Colonic mucosa (tissue), 4 donors: ENCODE data around the gene SPDEF. TPM values are rescaled to one million over a fixed set of nuclear protein-coding genes. Genes with fewer than 3 reads are reported as not detected.

ENCODE experiments used
- DNase-seq: peaks from one replicate; pipeline ENCODE4 v3.0.0-alpha.2; 2020
- H3K27ac ChIP-seq: fragments of 200-600 bp; one replicate; pipeline ENCODE4 v1.8.0; 2021
- H3K27me3 ChIP-seq: fragments of 200-600 bp; one replicate; pipeline ENCODE4 v1.8.0; 2021
- H3K36me3 ChIP-seq: fragments of 200-600 bp; one replicate; pipeline ENCODE4 v1.8.0; 2021
- H3K4me1 ChIP-seq: fragments of 200-600 bp; one replicate; pipeline ENCODE4 v1.8.0; 2021; ENCODE audit warnings: mild to moderate bottlenecking
- H3K4me3 ChIP-seq: fragments of 200-600 bp; one replicate; pipeline ENCODE4 v1.8.0; 2021
- H3K9ac ChIP-seq, 2 donors: one replicate each; pipeline ENCODE4 v1.7.0; 2013; ENCODE audit warnings: control low read depth in 2 of 2, low read depth in 2 of 2, low read length in 2 of 2
- H3K9me3 ChIP-seq: fragments of 200-600 bp; one replicate; pipeline ENCODE4 v1.8.0; 2021
- CTCF ChIP-seq: fragments of 200-600 bp; IDR thresholded peaks from one replicate; pipeline ENCODE4 v1.8.0; 2022; ENCODE audit warnings: antibody characterized with exemption, mild to moderate bottlenecking
- intact Hi-C: fragments of 100-400 bp; cut with DNase I; formaldehyde crosslinking; loops from one replicate; pipeline ENCODE4 v1.14.1; 2022
- total RNA-seq, 2 donors: library from RNA; stranded (reverse); fragmentation: NEBNext Ultra II Directional in 1 of 2; extraction: Animal tissue kit (Norgen Biotek cat#: 25700) in 1 of 2; gene quantifications; one replicate each; pipeline ENCODE4 v1.2.1, GENCODE V29; 2021
- donor health status: healthy.
- donor health status: DM: no; HTN: no; CAD: no.
- donor health status: DM: no; HTN: no; CAD: no.

SPDEF gene
- total RNA-seq, 2 donors from 2014 or later, result 71.0 to 102 TPM

DNA sequence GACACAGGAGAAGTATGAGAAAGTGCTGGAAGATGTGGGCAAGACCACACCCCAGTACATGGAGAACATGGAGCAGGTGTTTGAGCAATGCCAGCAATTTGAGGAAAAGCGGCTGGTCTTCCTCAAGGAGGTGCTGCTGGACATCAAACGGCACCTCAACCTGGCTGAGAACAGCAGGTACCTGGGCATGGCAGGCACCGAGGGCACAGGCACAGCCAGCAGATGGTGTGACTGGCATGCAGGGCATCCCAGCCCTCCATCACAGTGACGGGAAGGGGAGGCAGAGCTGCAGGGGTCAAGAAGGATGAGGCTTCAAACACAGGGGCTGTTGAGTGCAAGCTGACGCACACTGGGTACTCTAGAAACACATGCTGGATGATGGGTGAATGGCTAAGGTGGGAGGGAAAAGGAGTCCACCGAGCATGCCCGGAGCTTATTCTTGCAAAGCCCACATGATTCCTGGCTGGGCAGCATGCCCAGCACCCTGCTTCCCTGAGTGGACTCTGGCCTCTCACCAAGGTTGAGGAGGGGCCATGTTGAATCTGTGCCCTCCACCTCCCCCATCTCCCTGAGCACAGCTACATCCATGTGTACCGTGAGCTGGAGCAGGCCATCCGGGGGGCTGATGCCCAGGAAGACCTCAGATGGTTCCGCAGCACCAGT lies 26.3 kb downstream of the SPDEF start:
- Histone ChIP-seq H3K9ac (no peak overlapping the region), H3K9me3 (no peaks in the 10 kb centered on the region), H3K4me3 (no peak overlapping the region), H3K4me1 (no peaks in the 10 kb centered on the region), H3K27me3 (no peaks in the 10 kb centered on the region), H3K36me3 (no peaks in the 10 kb centered on the region), H3K27ac (no peak overlapping the region)
- TF ChIP-seq CTCF, result no peak
- intact Hi-C loops, result loop anchor here (2.0 to 5.0 kb wide), 2 partner anchors 67 to 79 kb away; no protein-coding TSS in a partner anchor
- peak; percentile 57 for DNase-seq

DNA sequence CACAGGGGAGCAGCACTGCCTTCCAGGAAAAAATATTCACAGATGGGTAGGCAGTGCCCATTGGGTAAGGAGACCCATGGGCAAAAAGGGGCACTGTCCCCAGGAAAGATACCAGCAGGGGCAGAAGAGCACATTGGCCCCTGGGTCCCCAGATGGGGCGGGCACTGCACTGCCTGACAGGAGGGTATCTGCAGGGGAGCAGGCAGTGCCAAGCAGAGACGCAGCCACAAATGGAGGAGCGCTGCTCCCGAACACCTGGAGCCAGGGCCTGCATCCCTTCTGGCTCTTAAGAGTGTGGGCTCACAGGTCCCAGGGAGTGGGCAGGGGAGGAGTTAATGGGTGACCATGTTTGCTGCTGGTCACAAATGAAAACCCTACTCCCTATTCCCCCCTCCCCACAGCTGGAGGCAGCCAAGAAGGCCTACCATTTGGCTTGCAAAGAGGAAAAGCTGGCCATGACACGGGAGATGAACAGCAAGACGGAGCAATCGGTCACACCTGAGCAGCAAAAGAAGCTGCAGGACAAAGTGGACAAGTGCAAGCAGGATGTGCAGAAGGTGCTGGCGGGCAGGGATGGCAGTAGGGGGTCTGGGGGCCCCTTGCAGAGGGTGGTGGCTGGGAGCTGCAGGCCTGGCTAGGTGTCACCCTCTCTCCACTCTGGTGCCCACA lies 27.0 kb downstream of the SPDEF start:
- intact Hi-C loops, result loop anchor here (2.0 to 5.0 kb wide), 2 partner anchors 67 to 80 kb away; no protein-coding TSS in a partner anchor
- no peak for DNase-seq
- no peaks in the 10 kb centered on the region for H3K4me1 ChIP-seq
- no peak for TF ChIP-seq CTCF
- no peak overlapping the region for H3K9ac ChIP-seq
- H3K27ac ChIP-seq, result no peak overlapping the region
- H3K4me3 ChIP-seq, result no peak overlapping the region
- no peaks in the 10 kb centered on the region for H3K36me3 ChIP-seq
- no peaks in the 10 kb centered on the region for H3K27me3 ChIP-seq
- H3K9me3 ChIP-seq, result no peaks in the 10 kb centered on the region

- intact Hi-C loops, result loop anchor here (2.0 to 5.0 kb wide), 2 partner anchors 66 to 81 kb away; no protein-coding TSS in a partner anchor
- DNase-seq, result no peak
- H3K36me3 ChIP-seq, result no peaks in the 10 kb centered on the region
- no peak overlapping the region for H3K9ac ChIP-seq
- no peak overlapping the region for H3K27ac ChIP-seq
- no peaks in the 10 kb centered on the region for H3K27me3 ChIP-seq
- no peaks in the 10 kb centered on the region for H3K9me3 ChIP-seq
- TF ChIP-seq CTCF, result no peak
- H3K4me3 ChIP-seq, result no peak overlapping the region
- no peaks in the 10 kb centered on the region for H3K4me1 ChIP-seq
Observed at GRCh38 chr6:34527751-34528670, 28.1 kb downstream of the SPDEF start.

DNA sequence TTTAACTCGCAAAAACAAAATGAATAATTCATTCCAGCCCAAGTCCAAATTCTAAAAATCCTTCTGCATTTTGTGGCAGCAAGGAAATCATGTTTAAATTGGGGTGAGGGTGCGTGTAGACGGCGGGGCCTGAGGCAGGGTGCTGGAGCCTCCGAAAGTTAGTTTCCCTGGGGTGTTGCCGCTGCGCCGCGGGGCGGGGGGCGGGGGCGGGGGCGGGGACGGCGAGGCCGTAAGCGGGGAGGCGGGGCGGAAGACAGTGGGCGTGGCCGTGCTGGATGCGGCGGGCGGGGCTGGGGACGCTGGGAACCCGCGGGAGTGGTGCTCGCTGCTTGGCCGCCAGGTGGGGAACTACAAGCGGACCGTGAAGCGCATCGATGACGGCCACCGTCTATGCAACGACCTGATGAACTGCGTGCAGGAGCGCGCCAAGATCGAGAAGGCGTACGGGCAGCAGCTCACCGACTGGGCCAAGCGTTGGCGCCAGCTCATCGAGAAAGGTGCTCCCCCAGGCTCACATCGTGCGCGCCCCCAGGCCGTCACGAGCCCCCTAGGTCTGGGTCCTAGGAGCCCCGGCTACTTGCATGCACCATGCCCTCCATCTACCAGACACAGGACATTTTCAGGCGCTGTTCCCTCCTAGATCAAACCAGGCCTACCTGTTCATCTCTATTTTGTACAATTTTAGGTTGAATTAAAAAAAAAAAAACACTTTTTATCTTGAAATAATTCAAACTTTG lies 29.0 kb downstream of the SPDEF start:
- Histone ChIP-seq H3K27me3 (no peaks in the 10 kb centered on the region), H3K9ac (no peak overlapping the region), H3K9me3 (no peaks in the 10 kb centered on the region), H3K36me3 (no peaks in the 10 kb centered on the region), H3K4me3 (peak overlapping the region; percentile 12), H3K4me1 (no peaks in the 10 kb centered on the region), H3K27ac (no peak overlapping the region)
- DNase-seq, result peak; percentile 98
- intact Hi-C loops, result loop anchor here (5.0 kb wide), 1 partner anchor 65 kb away; no protein-coding TSS in a partner anchor
- TF ChIP-seq CTCF, result peak; percentile 55
